Lung (tissue), 12 donors: ENCODE data around the gene IFI27L2. TPM values are rescaled to one million over a fixed set of nuclear protein-coding genes. Genes with fewer than 3 reads are reported as not detected.

Source experiments
- ATAC-seq: fragments of 200-7000 bp; cut with Tn5 transposase; one replicate; pipeline ENCODE4 v1.9.1; 2020; ENCODE audit warnings: moderate number of reproducible peaks; ENCODE audit not compliant: insufficient read depth, low FRiP score
- DNase-seq, 3 donors: peaks; one replicate each; pipeline ENCODE4 v3.0.0-alpha.2; 2013 to 2017
- H3K27ac ChIP-seq, 2 donors: one replicate each; pipeline ENCODE4 v1.5.1; 2013; ENCODE audit warnings: mild to moderate bottlenecking in 2 of 2, moderate library complexity in 2 of 2, control low read depth in 1 of 2, inconsistent platforms in 1 of 2, low read depth in 1 of 2, low read length in 1 of 2
- H3K27me3 ChIP-seq, 3 donors: one replicate each; pipeline ENCODE4 v1.5.1; 2013; ENCODE audit warnings: low read length in 2 of 3; ENCODE audit not compliant: control insufficient read depth in 3 of 3, insufficient read depth in 3 of 3
- H3K36me3 ChIP-seq, 4 donors: one replicate each; pipeline ENCODE4 v1.5.1; 2013; ENCODE audit warnings: low read length in 4 of 4, mild to moderate bottlenecking in 1 of 4, moderate library complexity in 1 of 4; ENCODE audit not compliant: control insufficient read depth in 4 of 4, insufficient read depth in 4 of 4
- H3K4me1 ChIP-seq, 5 donors: one replicate each; pipeline ENCODE4 v1.5.1; 2013; ENCODE audit warnings: low read length in 5 of 5, mild to moderate bottlenecking in 2 of 5, moderate library complexity in 1 of 5; ENCODE audit not compliant: control insufficient read depth in 5 of 5, insufficient read depth in 5 of 5
- H3K4me3 ChIP-seq: one replicate; pipeline ENCODE4 v1.5.1; 2013; ENCODE audit warnings: mild to moderate bottlenecking, control low read depth, moderate library complexity
- H3K9ac ChIP-seq, 2 donors: one replicate each; pipeline ENCODE4 v1.5.1; 2013; ENCODE audit warnings: low read length in 2 of 2, control low read depth in 1 of 2; ENCODE audit not compliant: insufficient read depth in 1 of 2
- H3K9me3 ChIP-seq, 4 donors: one replicate each; pipeline ENCODE4 v1.5.1; 2013; ENCODE audit warnings: low read length in 3 of 4, mild to moderate bottlenecking in 1 of 4, moderate library complexity in 1 of 4; ENCODE audit not compliant: control insufficient read depth in 4 of 4, insufficient read depth in 3 of 4
- WGBS, 2 donors: extraction: QIAGEN DNeasy Blood & Tissue Kit; methylation state at CpG; one replicate each; pipeline ENCODE4 v1.1.7; 2013; 5-methylcytosine and 5-hydroxymethylcytosine counted together
- polyA plus RNA-seq, 2 donors: library from polyadenylated mRNA; stranded (reverse); fragments of 200-250 nt; gene quantifications; one replicate each; pipeline ENCODE4 v1.2.1, GENCODE V29; 2013
- total RNA-seq, 2 donors: library from RNA; depleted of rRNA in 1 of 2; stranded (reverse); fragments of >200 nt in 1 of 2; gene quantifications; one replicate each; pipeline ENCODE4 v1.2.1, GENCODE V29; 2014 to 2021
- TF ChIP-seq, protein P1 (sequence below): IDR thresholded peaks from 2 replicates; pipeline ENCODE4 v1.5.1; 2012; ENCODE audit warnings: mild to moderate bottlenecking; ENCODE audit errors: control extremely low read depth, extremely low read depth
- donor health status: control.
- donor health status: control.
- donor health status: Bipolar disorder and iron deficiency.
- donor health status: healthy.
- donor health status: DM: yes; HTN: yes; CAD: no.

Gene IFI27L2
- total and polyA plus RNA-seq, 4 donors = 27.2 to 127 (median 73.4) TPM

DNA sequence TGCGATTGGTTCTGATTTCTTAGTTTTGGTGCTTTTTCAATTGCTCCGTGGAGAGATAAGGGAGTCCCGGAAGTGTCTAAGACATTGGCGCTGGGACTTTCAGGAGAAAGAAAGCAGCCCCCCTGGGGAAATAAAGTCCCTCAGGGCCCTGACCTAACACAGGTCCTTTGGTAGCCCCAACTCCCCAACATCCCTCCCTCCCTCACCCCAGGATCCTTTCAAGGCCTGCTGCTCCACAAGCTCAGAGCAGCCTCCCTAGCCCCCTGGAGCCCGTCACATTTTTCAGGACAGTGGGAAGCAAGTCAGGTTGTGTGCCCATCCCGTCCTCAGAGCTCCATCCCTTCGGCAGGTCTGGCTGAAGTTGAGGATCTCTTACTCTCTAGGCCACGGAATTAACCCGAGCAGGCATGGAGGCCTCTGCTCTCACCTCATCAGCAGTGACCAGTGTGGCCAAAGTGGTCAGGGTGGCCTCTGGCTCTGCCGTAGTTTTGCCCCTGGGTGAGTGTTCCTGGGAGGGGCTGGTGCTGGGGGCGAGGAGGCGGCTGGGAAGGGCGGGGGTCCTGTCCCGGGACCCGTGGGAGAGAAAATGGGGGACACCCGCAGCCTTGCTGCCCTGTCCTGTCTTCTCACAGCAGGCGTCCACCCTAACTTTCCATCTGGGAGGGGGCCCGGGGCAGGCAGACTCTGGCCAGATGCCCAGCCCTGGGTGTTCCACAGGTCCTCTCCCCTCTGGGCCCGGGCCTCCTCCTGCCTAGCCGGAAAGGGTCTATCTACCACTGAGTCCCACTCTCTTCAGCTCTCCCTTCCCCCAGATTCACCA lies 17.9 kb downstream of the IFI27L2 start:
- Histone ChIP-seq H3K9ac (no peak overlapping the region), H3K36me3 (no peaks in the 10 kb centered on the region), H3K27me3 (no peaks in the 10 kb centered on the region), H3K4me3 (peak overlapping the region; percentile 25), H3K4me1 (peaks cover 0 to 23% (median 5%) of the 10 kb centered on the region in 5 donors), H3K9me3 (no peaks in the 10 kb centered on the region), H3K27ac (peak overlapping the region; percentile 72 to 85)
- WGBS, 2 donors = 71 to 74% methylated on average over 20 of the region's 20 CpGs
- no peak for DNase-seq
- TF ChIP-seq, protein P1, sequence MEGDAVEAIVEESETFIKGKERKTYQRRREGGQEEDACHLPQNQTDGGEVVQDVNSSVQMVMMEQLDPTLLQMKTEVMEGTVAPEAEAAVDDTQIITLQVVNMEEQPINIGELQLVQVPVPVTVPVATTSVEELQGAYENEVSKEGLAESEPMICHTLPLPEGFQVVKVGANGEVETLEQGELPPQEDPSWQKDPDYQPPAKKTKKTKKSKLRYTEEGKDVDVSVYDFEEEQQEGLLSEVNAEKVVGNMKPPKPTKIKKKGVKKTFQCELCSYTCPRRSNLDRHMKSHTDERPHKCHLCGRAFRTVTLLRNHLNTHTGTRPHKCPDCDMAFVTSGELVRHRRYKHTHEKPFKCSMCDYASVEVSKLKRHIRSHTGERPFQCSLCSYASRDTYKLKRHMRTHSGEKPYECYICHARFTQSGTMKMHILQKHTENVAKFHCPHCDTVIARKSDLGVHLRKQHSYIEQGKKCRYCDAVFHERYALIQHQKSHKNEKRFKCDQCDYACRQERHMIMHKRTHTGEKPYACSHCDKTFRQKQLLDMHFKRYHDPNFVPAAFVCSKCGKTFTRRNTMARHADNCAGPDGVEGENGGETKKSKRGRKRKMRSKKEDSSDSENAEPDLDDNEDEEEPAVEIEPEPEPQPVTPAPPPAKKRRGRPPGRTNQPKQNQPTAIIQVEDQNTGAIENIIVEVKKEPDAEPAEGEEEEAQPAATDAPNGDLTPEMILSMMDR = no peak
- ATAC-seq = no peak

- H3K27ac ChIP-seq = peak within 1 kb of the TSS; percentile 72 to 86
- no peaks in the 10 kb centered on the region for H3K27me3 ChIP-seq
- WGBS, 2 donors = 55 to 73% methylated on average over 14 of the region's 14 CpGs
- H3K4me1 ChIP-seq = peaks cover 0 to 20% (median 5%) of the 10 kb centered on the region in 5 donors
- no peaks in the 10 kb centered on the region for H3K9me3 ChIP-seq
- H3K4me3 ChIP-seq = peak within 1 kb of the TSS; percentile 25
- TF ChIP-seq, protein P1 = no peak
- ATAC-seq = peak; percentile 75
- peak within 1 kb of the TSS in 1 of 2 donors; percentile 25 for H3K9ac ChIP-seq
- DNase-seq = peak in 1 of 3 donors; percentile 34
- H3K36me3 ChIP-seq = no peaks in the 10 kb centered on the region
These were observed 18.7 kb downstream of the IFI27L2 start, which contains the start of gene IFI27 for GRCh38 chr14:94110552-94111181. Gene IFI27 (plus strand): TSS chr14:94110736.

DNA sequence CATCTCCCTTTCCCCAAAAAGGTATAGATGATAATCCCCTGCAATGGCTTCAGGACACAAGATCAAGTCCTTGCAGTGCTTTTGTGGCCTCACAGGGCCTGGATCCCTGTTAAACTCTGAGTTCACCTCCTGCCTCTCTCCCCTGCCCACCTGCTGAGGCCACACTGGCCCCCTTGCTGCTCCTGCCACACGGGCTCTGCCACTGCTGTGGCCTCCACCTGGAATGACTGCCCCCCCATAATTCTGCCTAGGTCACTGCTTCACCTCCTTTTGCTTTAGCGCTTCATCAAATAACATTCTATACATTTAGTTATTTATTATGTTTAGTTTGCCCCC lies 19.5 kb downstream of the IFI27L2 start:
- DNase-seq = no peak
- no peak for ATAC-seq
- Histone ChIP-seq H3K27me3 (no peaks in the 10 kb centered on the region), H3K36me3 (no peaks in the 10 kb centered on the region), H3K4me1 (peaks cover 0 to 13% (median under 1%) of the 10 kb centered on the region in 5 donors), H3K27ac (peak overlapping the region; percentile 72 to 86), H3K4me3 (no peak overlapping the region), H3K9ac (no peak overlapping the region), H3K9me3 (no peaks in the 10 kb centered on the region)
- 93 to 97% methylated on average over 2 of the region's 2 CpGs for WGBS, 2 donors
- TF ChIP-seq, protein P1 = no peak
